LNCaP clone FGC (cell line): Measurements from ENCODE around the gene OR10J1.

Experiments used
- DNase-seq: peaks from one replicate; pipeline ENCODE4 v3.0.0-alpha.2; 2011; ENCODE audit warnings: low read depth
- H3K4me3 ChIP-seq: 2 replicates; pipeline ENCODE4 v1.5.1; 2011; ENCODE audit warnings: mild to moderate bottlenecking, low read depth, low read length, control low read depth
- CTCF ChIP-seq: IDR thresholded peaks from 2 replicates; pipeline ENCODE4 v1.5.1; 2012; ENCODE audit warnings: mild to moderate bottlenecking; ENCODE audit not compliant: control insufficient read depth, insufficient read depth; ENCODE audit errors: extremely low read depth

Gene OR10J1

GRCh38 chr1:159430985-159431384 lies 8.5 kb upstream of the OR10J1 start:
- no peak overlapping the region for H3K4me3 ChIP-seq
- no peak for TF ChIP-seq CTCF
- DNase-seq = no peak

- TF ChIP-seq CTCF = no peak
- no peak for DNase-seq
- no peak within 1 kb of the TSS for H3K4me3 ChIP-seq
Measured at GRCh38 chr1:159431904-159432303, 7.6 kb upstream of the OR10J1 start, which contains the start of gene OR10J4. Gene OR10J4 (plus strand): TSS chr1:159432204.

GRCh38 chr1:159436469-159436868 lies 3.1 kb upstream of the OR10J1 start:
- no peak for DNase-seq
- H3K4me3 ChIP-seq = no peak overlapping the region

GRCh38 chr1:159441360-159441759 lies 1.8 kb downstream of the OR10J1 start:
- no peak overlapping the region for H3K4me3 ChIP-seq
- DNase-seq = no peak

More at GRCh38 chr1:159436469-159436868, 3.1 kb upstream of the OR10J1 start:
- TF ChIP-seq CTCF = no peak

GRCh38 chr1:159442428-159442827 lies 2.9 kb downstream of the OR10J1 start:
- no peak for DNase-seq
- TF ChIP-seq CTCF = no peak
- H3K4me3 ChIP-seq = no peak overlapping the region

More at GRCh38 chr1:159441360-159441759, 1.8 kb downstream of the OR10J1 start:
- no peak for TF ChIP-seq CTCF

- no peak overlapping the region for H3K4me3 ChIP-seq
- no peak for TF ChIP-seq CTCF
- DNase-seq = no peak
Measured at GRCh38 chr1:159443066-159443750, 3.7 kb downstream of the OR10J1 start.

- no peak for DNase-seq
- TF ChIP-seq CTCF = no peak
- H3K4me3 ChIP-seq = no peak overlapping the region
Measured at GRCh38 chr1:159444511-159444910, 5.0 kb downstream of the OR10J1 start.
